Stimulated activated CD4-positive, alpha-beta T cell treated with anti-CD3 and anti-CD28 coated beads, Interleukin-4, amount 100 ng/mL, for 4 hours (primary cell): ENCODE results near the gene INA.

Experiments
- DNase-seq, 2 experiments: peaks; one replicate each; pipeline ENCODE4 v3.0.0-alpha.2; 2020

INA gene

GRCh38 chr10:103276251-103276895, 565 bp upstream of the INA start:
- DNase-seq, result no peak

- no peak for DNase-seq
These were observed 987 bp downstream of the INA start for GRCh38 chr10:103277713-103278536.

- no peak for DNase-seq
These were observed 1.5 kb downstream of the INA start for GRCh38 chr10:103278537-103278823.

GRCh38 chr10:103278862-103279298, 1.9 kb downstream of the INA start:
- DNase-seq, result peak in 1 of 2 experiments; percentile 44

GRCh38 chr10:103280031-103280430, 3.1 kb downstream of the INA start:
- DNase-seq, result no peak

GRCh38 chr10:103280506-103280905, 3.6 kb downstream of the INA start:
- DNase-seq, result no peak

- no peak for DNase-seq
These were observed 4.8 kb downstream of the INA start for GRCh38 chr10:103281753-103282152.

- DNase-seq, result no peak
These were observed 6.0 kb downstream of the INA start for GRCh38 chr10:103282961-103283360.

- DNase-seq, result no peak
These were observed 7.2 kb downstream of the INA start for GRCh38 chr10:103284170-103284569.

GRCh38 chr10:103287992-103288391, 11.1 kb downstream of the INA start:
- DNase-seq, result no peak

- DNase-seq, result no peak
These were observed 14.7 kb downstream of the INA start for GRCh38 chr10:103291588-103291987.

- no peak for DNase-seq
These were observed 18.6 kb downstream of the INA start for GRCh38 chr10:103295374-103296015.

GRCh38 chr10:103307594-103307993, 30.7 kb downstream of the INA start:
- DNase-seq, result no peak

- no peak for DNase-seq
These were observed 33.3 kb downstream of the INA start for GRCh38 chr10:103310197-103310596.

GRCh38 chr10:103316087-103316486, 39.1 kb downstream of the INA start:
- DNase-seq, result no peak

GRCh38 chr10:103327906-103328305, 51.0 kb downstream of the INA start:
- DNase-seq, result no peak

- DNase-seq, result no peak
These were observed 57.1 kb downstream of the INA start for GRCh38 chr10:103333934-103334520.

GRCh38 chr10:103334567-103334966, 57.6 kb downstream of the INA start:
- no peak for DNase-seq

- DNase-seq, result no peak
These were observed 59.4 kb downstream of the INA start for GRCh38 chr10:103336370-103336769.
